KMS-11 (cell line): ENCODE measurements around the gene HOXD10.

Experiments
- H2AFZ ChIP-seq: fragments of 200-600 bp; sonication (generic); 2 replicates; pipeline ENCODE4 v1.6.1; 2016; ENCODE audit warnings: antibody characterized with exemption, mixed run types, low read depth
- H3K27ac ChIP-seq: fragments of 200-600 bp; sonication (generic); 2 replicates; pipeline ENCODE4 v1.6.1; 2016; ENCODE audit warnings: mild to moderate bottlenecking, mixed run types
- H3K27me3 ChIP-seq: fragments of 200-600 bp; sonication (generic); 2 replicates; pipeline ENCODE4 v1.6.1; 2017; ENCODE audit warnings: mild to moderate bottlenecking, low read depth, mixed run types, moderate library complexity; ENCODE audit not compliant: insufficient read depth
- H3K36me3 ChIP-seq: fragments of 200-600 bp; sonication (generic); 2 replicates; pipeline ENCODE4 v1.6.1; 2017; ENCODE audit warnings: mild to moderate bottlenecking, mixed run types; ENCODE audit not compliant: insufficient read depth
- H3K4me1 ChIP-seq: fragments of 200-600 bp; sonication (generic); 2 replicates; pipeline ENCODE4 v1.6.1; 2016; ENCODE audit warnings: mild to moderate bottlenecking, low read depth, mixed run types; ENCODE audit not compliant: poor library complexity, severe bottlenecking
- H3K4me2 ChIP-seq: fragments of 200-600 bp; sonication (generic); 2 replicates; pipeline ENCODE4 v1.7.0; 2016; ENCODE audit warnings: mild to moderate bottlenecking, mixed run types
- H3K4me3 ChIP-seq: fragments of 200-600 bp; sonication (generic); IDR thresholded peaks from 2 replicates; pipeline ENCODE4 v1.6.1; 2017; ENCODE audit warnings: low read depth, low read length, mixed read lengths; ENCODE audit not compliant: insufficient read depth
- H3K79me2 ChIP-seq: fragments of 200-600 bp; sonication (generic); 2 replicates; pipeline ENCODE4 v1.6.1; 2016; ENCODE audit warnings: low read depth, mixed run types; ENCODE audit not compliant: insufficient read depth
- H3K9ac ChIP-seq: fragments of 200-600 bp; sonication (generic); 2 replicates; pipeline ENCODE4 v1.6.1; 2016; ENCODE audit warnings: mild to moderate bottlenecking, mixed run types
- H4K20me1 ChIP-seq: fragments of 200-600 bp; sonication (generic); 2 replicates; pipeline ENCODE4 v1.6.1; 2016; ENCODE audit warnings: mild to moderate bottlenecking, mixed run types; ENCODE audit not compliant: insufficient read depth
- CTCF ChIP-seq: fragments of 200-600 bp; sonication (generic); conservative IDR thresholded peaks from 2 replicates; pipeline ENCODE4 v1.6.1; 2017; ENCODE audit warnings: low read depth, mild to moderate bottlenecking, antibody characterized with exemption, low read length, moderate library complexity, mixed read lengths

Gene HOXD10

GRCh38 chr2:176149481-176149938, 32.9 kb downstream of the HOXD10 start:
- Histone ChIP-seq H2AFZ (no peak overlapping the region), H3K4me2 (no peak overlapping the region), H3K9ac (no peak overlapping the region), H4K20me1 (no peaks in the 10 kb centered on the region), H3K4me3 (no peak overlapping the region), H3K79me2 (no peaks in the 10 kb centered on the region), H3K27me3 (no peaks in the 10 kb centered on the region), H3K27ac (no peak overlapping the region), H3K4me1 (no peaks in the 10 kb centered on the region), H3K36me3 (no peaks in the 10 kb centered on the region)
- TF ChIP-seq CTCF = no peak

- Histone ChIP-seq H3K4me2 (no peak overlapping the region), H3K79me2 (no peaks in the 10 kb centered on the region), H2AFZ (no peak overlapping the region), H3K4me3 (no peak overlapping the region), H3K36me3 (no peaks in the 10 kb centered on the region), H3K4me1 (no peaks in the 10 kb centered on the region), H3K27ac (no peak overlapping the region), H3K9ac (no peak overlapping the region), H3K27me3 (no peaks in the 10 kb centered on the region), H4K20me1 (no peaks in the 10 kb centered on the region)
- no peak for TF ChIP-seq CTCF
Observed at GRCh38 chr2:176149939-176150583, 33.5 kb downstream of the HOXD10 start.

GRCh38 chr2:176150584-176151441, 34.2 kb downstream of the HOXD10 start:
- H3K4me1 ChIP-seq = no peaks in the 10 kb centered on the region
- no peaks in the 10 kb centered on the region for H3K27me3 ChIP-seq

More at GRCh38 chr2:176150584-176151441, 34.2 kb downstream of the HOXD10 start:
- TF ChIP-seq CTCF = no peak
- no peak overlapping the region for H3K4me2 ChIP-seq
- H2AFZ ChIP-seq = no peak overlapping the region
- no peak overlapping the region for H3K9ac ChIP-seq
- no peak overlapping the region for H3K4me3 ChIP-seq
- H3K36me3 ChIP-seq = no peaks in the 10 kb centered on the region
- H3K79me2 ChIP-seq = no peaks in the 10 kb centered on the region
- H3K27ac ChIP-seq = no peak overlapping the region
- H4K20me1 ChIP-seq = no peaks in the 10 kb centered on the region
